Caki2 (cell line): ENCODE measurements around the gene RIMBP2. TPM values are rescaled to one million over a fixed set of nuclear protein-coding genes. Genes with fewer than 3 reads are reported as not detected.
"Not testable (repeated sequence)": the region's sequence is repeated elsewhere in the genome, so short reads cannot be mapped to it uniquely, and the experiment has no call there.

Source experiments
- DNase-seq: peaks from one replicate; pipeline ENCODE4 v3.0.0-alpha.2; 2015; ENCODE audit warnings: low read depth
- in situ Hi-C: cut with HindIII; loops from 2 replicates; pipeline ENCODE4 v1.10.0; 2016; ENCODE audit warnings: low sequenced_read_pairs, low pct_unique_long_range_greater_than_20kb, mixed read lengths
- total RNA-seq: library from RNA; depleted of rRNA; stranded (reverse); fragments of >200 nt; shearing (Covaris generic); gene quantifications from 2 replicates; pipeline ENCODE4 v1.2.3, GENCODE V29; 2014; ENCODE audit warnings: low replicate concordance

The RIMBP2 gene
- total RNA-seq, 1 experiment from 2014 or later = not detected

- in situ Hi-C loops = no loop called here
- no peak for DNase-seq
Measured at GRCh38 chr12:130649101-130650045, 66.7 kb downstream of the RIMBP2 start.

GRCh38 chr12:130647814-130648213, 68.3 kb downstream of the RIMBP2 start:
- in situ Hi-C loops = no loop called here

GRCh38 chr12:130646716-130647370, 69.3 kb downstream of the RIMBP2 start:
- no peak for DNase-seq
- in situ Hi-C loops = no loop called here

More at GRCh38 chr12:130647814-130648213, 68.3 kb downstream of the RIMBP2 start:
- no peak for DNase-seq

- DNase-seq, in situ Hi-C loops: not testable (repeated sequence)
Measured at GRCh38 chr12:130646191-130646590, 69.9 kb downstream of the RIMBP2 start.

GRCh38 chr12:130645751-130646150, 70.3 kb downstream of the RIMBP2 start:
- in situ Hi-C loops = no loop called here
- DNase-seq = no peak

GRCh38 chr12:130644566-130644965, 71.5 kb downstream of the RIMBP2 start:
- no peak for DNase-seq
- in situ Hi-C loops = no loop called here

GRCh38 chr12:130644146-130644545, 72.0 kb downstream of the RIMBP2 start:
- DNase-seq = no peak
- in situ Hi-C loops = no loop called here

GRCh38 chr12:130642856-130643255, 73.2 kb downstream of the RIMBP2 start:
- DNase-seq = no peak
- in situ Hi-C loops = no loop called here

GRCh38 chr12:130641533-130642184, 74.4 kb downstream of the RIMBP2 start:
- no peak for DNase-seq
- in situ Hi-C loops = no loop called here

GRCh38 chr12:130640901-130641300, 75.2 kb downstream of the RIMBP2 start:
- in situ Hi-C loops = no loop called here
- no peak for DNase-seq

- in situ Hi-C loops = no loop called here
- DNase-seq = no peak
Measured at GRCh38 chr12:130640496-130640895, 75.6 kb downstream of the RIMBP2 start.

- no peak for DNase-seq
- in situ Hi-C loops = no loop called here
Measured at GRCh38 chr12:130639476-130640424, 76.3 kb downstream of the RIMBP2 start.

GRCh38 chr12:130636370-130636769, 79.7 kb downstream of the RIMBP2 start:
- in situ Hi-C loops = no loop called here
- no peak for DNase-seq

GRCh38 chr12:130634866-130635265, 81.2 kb downstream of the RIMBP2 start:
- DNase-seq = no peak
- in situ Hi-C loops = no loop called here

- in situ Hi-C loops = no loop called here
- DNase-seq = no peak
Measured at GRCh38 chr12:130633771-130634170, 82.3 kb downstream of the RIMBP2 start.

GRCh38 chr12:130632642-130633041, 83.5 kb downstream of the RIMBP2 start:
- in situ Hi-C loops = no loop called here
- DNase-seq = no peak

- in situ Hi-C loops = no loop called here
Measured at GRCh38 chr12:130628304-130628703, 87.8 kb downstream of the RIMBP2 start.

GRCh38 chr12:130627175-130627574, 88.9 kb downstream of the RIMBP2 start:
- in situ Hi-C loops = no loop called here
- no peak for DNase-seq

More at GRCh38 chr12:130628304-130628703, 87.8 kb downstream of the RIMBP2 start:
- no peak for DNase-seq
